DMS153 (cell line): Measurements from ENCODE around the gene MAST4.
A peak's percentile ranks its signal among the peaks of the same experiment; 100 is the strongest.
"Not testable (repeated sequence)": the region's sequence is repeated elsewhere in the genome, so short reads cannot be mapped to it uniquely, and the experiment has no call there.

ENCODE experiments used
- DNase-seq: peaks from one replicate; lab custom pipeline; 2025; lab: John Stamatoyannopoulos, UW

Gene MAST4

GRCh38 chr5:66810848-66811261 is 214.7 kb downstream of the MAST4 start:
- no peak for DNase-seq

DNA sequence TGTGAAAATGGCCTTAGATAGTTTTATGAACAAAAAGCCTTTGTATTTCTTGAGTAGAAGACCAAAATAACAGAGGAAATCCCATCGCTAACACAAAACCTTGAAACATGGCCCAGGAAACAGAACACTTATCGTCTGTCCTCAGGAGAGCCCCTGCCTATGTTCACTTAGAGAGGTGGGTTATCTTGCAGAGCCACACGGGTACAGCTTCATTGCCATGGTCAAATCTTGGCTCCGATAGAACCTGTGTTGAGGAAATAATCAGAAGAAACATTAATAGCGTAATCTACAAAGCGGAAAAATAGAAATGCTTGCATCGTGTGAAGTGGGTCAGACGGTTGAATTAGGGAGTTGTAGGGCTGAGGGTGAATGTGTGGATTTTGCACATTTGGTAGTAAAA is 216.1 kb downstream of the MAST4 start:
- DNase-seq, result no peak

DNA sequence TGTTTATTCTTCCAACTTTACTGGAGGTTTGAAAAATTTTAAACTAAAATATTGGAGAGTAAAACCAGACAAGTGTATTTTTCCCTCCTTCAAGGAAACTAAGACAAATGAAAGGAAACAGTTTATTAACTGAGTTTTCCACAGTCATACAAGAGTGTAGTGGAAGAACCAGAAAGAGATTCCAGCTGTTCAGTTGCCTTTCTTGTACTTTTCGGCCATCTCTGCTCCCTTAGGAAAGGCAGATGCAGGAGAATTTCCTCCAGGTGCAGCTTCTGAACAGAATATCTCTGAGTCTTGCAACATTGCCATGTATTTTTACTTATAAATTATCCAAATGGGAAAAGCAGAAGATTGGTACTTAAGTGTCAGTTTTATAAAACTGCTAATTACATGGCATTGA is 217.1 kb downstream of the MAST4 start:
- DNase-seq, result no peak

GRCh38 chr5:66814146-66814991 is 218.2 kb downstream of the MAST4 start:
- DNase-seq, result no peak

DNA sequence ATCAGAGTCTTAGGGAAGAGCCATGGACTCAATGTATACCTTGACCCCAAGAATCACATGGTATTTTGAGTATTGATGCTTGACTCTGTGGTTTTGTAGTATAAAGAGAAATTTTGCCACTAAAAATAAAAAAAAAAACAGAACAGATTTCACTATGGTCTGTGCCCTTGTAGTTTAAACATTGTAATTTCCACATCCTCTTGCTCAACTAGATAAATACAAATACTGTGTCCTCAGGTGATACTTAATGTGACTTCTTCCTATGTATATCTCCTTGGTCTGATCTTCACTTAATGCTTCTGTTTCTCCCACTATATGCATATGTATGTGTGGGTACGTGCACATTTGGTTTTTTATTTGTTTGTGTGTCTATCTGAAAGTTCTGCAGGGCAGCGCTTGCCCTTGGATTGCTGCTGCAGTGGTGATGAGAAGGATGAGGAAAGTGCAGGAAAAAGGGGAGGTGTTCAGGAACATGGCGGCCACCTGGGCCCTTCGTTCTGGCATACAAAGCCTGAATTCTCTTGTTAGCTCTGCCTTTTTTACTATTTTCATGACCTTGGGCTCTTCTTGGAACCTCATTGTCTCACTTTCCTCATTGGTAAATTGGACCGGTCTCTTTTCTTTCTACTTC is 222.2 kb downstream of the MAST4 start:
- no peak for DNase-seq

DNA sequence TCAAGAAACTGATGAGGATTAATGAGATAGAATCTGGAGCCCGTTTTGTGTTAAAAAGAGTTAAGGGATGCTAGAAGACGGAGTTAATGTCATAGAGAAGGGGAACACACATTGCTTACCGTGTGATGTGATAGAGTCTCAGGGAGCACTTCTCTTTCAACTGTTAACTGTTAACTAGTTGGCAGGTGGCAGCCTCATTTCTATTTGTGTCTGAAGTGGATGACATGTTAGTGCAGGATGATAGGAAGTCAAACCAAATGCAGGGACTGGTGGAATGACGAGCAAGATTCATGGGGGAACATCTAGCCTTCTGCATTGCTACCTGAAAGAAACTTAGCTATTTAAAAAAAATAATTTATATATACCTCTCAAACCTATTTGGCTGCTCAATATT is 222.7 kb downstream of the MAST4 start:
- DNase-seq, result no peak

GRCh38 chr5:66820630-66821207 is 224.5 kb downstream of the MAST4 start:
- no peak for DNase-seq

DNA sequence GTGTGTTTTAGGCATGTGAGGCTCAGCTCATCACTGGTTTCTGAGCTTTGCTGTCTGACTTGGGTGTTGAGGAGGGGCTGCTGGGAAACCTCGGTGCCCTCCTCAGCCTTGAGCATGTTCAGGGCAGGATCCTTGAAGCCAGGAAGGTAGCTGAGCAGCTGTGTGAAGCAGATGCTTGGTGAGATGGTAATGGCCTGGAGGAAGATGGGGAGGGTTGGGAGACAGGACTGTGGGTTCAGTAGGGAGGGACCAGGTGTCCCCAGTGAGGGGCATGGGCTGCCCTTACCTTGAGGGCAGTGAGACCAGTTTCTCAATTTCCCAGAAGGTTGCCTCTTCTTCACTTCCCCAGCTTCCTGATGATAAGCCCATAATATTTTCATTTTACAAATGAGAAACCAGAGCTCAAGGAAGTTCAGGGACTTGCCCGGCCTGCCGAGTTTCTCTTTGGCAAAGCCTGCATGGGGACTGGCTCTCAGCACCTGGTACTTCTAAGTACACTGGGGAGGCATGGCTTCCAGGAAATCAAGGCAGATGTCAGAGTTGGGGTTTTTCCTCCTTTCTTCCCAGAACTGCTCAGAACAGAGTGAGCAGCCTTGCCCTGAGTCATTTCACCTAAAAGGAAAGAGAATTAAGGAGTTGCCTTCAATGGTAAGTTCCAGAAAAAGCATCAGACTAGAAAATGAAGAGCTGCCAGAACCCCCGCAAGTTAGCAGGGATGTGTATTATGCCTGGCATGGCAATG is 225.7 kb downstream of the MAST4 start:
- DNase-seq, result no peak

DNA sequence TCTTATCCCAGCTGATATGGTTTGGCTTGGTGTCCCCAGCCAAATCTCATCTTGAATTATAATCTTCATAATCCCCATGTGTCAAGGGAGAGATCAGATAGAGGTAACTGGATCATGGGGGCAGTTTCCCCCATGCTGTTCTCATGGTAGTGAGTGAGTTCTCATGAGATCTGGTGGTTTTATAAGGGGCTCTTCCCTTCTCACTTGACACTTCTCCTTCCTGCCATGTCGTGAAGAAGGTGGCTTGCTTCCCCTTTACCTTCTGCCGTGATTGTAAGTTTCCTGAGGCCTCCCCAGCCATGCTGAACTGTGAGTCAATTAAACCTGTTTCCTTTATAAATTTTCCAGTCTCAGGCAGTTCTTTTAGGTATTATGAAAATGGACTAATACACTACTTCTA is 226.7 kb downstream of the MAST4 start:
- not testable (repeated sequence) for DNase-seq

- DNase-seq, result no peak
Measured at GRCh38 chr5:66824476-66824875, 228.3 kb downstream of the MAST4 start.

DNA sequence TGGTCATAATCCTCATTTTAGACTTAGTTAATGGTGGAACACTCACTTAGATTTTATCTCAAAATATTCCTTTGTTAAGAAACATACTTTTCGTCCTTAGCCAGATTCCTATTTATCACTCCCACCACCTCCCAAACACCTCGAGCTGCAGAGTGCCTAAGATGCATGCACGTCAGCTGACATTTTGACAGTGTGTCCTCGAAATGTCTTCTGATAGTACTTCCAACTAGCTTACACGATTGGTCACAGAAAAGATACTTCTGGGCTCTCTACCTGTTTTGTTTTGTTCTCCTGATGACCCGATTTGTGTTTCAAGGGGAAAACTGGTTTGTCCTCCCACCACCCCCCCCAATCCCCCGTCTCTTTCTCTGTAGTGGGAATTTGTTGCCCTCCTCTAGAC is 230.1 kb downstream of the MAST4 start:
- DNase-seq, result no peak

GRCh38 chr5:66826696-66827095 is 230.5 kb downstream of the MAST4 start:
- DNase-seq, result no peak

GRCh38 chr5:66828046-66828547 is 231.9 kb downstream of the MAST4 start:
- no peak for DNase-seq

- peak; percentile 21 for DNase-seq
Measured at GRCh38 chr5:66828548-66829357, 232.6 kb downstream of the MAST4 start.

DNA sequence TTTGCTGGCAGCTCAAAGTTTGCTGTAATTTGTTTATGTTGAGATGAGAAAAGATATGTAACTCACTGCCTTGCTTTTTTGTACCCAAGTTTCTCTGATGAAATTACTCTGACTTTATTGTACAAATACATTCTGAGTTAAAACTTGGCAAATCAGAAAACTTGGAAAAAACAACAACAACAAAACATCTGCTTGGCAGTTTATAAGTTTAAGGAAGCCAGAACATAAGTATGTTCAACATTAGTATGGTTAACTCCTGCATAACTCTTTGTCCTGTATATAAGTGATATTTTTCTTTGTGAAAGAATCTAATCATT is 233.1 kb downstream of the MAST4 start:
- DNase-seq, result no peak

- DNase-seq, result no peak
Measured at GRCh38 chr5:66829826-66830225, 233.6 kb downstream of the MAST4 start.

GRCh38 chr5:66830636-66831035 is 234.4 kb downstream of the MAST4 start:
- DNase-seq, result no peak

DNA sequence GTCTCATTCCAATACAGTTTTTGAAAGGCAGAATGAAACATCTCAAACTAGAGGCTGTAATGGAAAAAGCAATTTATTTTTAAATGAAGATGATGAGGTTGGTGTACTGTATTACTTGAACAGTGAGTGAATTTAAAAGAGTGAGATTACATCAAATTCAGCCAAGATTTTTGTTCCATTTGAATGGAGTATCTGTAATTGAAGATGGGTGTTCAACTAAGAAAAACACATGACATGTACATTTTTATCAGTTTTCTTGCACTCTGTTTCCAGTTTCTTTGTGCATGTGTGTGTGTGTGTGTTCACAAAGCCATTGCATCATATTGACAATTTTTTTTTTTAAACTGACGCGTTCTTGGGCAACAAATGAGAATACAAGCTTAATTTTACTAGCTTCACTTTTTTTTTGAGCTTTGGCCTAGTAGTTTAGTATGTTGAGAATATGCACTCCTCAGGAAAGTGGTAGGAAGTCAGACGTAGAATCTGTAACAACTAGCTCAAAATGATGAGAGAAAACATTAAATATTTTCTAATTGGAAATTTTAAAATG is 243.5 kb downstream of the MAST4 start:
- DNase-seq, result no peak

DNA sequence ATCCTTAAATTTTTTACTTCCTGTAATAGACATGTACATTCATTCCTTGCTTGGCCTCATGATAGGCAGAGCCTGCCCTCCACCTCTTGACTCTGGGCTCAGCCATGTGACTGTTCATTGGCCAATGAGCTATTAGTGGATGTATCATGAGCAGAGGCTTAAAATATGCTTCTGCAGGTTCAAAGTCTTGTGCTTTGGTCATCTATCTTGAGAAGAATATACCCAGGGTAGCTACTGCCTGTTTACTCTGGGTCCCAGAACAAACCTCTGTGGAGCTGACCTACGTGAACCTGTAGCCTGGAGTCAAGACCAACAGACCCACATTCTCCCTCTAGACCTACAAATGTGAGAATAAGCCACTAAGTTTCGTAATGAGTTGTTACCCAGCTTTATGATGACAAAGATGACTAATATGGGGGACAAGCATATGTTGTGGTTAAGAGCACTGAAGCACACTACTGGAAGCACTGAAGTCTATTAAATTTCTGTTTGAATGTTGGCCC is 244.4 kb downstream of the MAST4 start:
- no peak for DNase-seq

- no peak for DNase-seq
Measured at GRCh38 chr5:66841264-66841663, 245.1 kb downstream of the MAST4 start.

DNA sequence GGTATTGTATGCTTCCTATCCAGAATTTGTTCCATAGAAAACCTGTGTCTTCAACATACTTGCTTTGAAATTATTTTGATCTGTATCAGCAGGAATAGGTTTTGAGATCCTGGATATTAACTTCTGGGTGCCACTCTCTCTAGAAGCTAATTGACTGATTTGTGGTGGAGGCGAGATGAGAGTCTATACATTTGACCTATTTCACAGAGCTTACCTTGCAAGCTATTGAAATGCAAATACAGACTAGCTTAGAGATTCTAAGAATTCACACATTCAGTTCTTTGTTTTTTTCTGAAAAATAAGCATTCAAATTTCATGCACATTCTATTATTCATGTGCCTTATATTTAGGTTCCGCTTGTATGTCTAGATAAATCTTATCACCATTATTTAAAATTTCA is 246.3 kb downstream of the MAST4 start:
- DNase-seq, result no peak
